Measurements from ENCODE around the gene ZSWIM6. TPM values are rescaled to one million over a fixed set of nuclear protein-coding genes. Genes with fewer than 3 reads are reported as not detected.

The ZSWIM6 gene
- total RNA-seq, 1 donor from 2014 or later, result 50.2 TPM

DNA sequence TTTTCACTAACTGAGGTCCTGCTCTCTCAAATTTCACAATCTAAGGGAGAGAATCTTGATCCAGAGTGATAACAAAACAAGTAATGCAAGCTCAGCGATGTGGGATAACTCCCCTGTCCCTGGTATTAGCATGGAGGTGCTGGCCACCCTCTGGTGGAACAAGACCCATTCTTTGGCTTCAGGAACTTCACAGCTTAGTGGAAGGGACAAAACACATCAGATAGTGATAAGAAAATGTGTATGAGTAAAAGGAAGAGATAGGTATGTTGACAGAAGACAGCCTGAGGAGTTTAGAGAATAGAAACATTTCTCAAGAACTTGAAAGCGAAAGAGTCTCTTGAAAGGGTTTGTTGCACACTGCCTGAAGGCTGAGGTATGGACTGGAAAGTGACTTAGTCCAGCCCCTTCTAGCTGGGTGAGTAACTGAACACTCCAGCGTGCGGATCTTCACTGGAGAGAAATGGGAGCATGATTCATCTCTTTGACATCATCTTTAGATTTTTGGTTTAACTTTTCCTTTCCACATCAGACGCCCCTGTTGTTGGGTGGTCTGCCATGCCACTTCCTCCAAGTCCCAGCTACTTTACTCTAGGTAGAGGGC, 25.4 kb upstream of the ZSWIM6 start:
- H3K4me3 Mint-ChIP-seq (ENCODE audit: unreplicated experiment), result no peak overlapping the region
- no peaks in the 10 kb centered on the region for H3K4me1 Mint-ChIP-seq (ENCODE audit: low read depth, unreplicated experiment)
- H3K27me3 Mint-ChIP-seq (ENCODE audit: unreplicated experiment), result peaks cover 5% of the 10 kb centered on the region
- TF ChIP-seq, protein P1, sequence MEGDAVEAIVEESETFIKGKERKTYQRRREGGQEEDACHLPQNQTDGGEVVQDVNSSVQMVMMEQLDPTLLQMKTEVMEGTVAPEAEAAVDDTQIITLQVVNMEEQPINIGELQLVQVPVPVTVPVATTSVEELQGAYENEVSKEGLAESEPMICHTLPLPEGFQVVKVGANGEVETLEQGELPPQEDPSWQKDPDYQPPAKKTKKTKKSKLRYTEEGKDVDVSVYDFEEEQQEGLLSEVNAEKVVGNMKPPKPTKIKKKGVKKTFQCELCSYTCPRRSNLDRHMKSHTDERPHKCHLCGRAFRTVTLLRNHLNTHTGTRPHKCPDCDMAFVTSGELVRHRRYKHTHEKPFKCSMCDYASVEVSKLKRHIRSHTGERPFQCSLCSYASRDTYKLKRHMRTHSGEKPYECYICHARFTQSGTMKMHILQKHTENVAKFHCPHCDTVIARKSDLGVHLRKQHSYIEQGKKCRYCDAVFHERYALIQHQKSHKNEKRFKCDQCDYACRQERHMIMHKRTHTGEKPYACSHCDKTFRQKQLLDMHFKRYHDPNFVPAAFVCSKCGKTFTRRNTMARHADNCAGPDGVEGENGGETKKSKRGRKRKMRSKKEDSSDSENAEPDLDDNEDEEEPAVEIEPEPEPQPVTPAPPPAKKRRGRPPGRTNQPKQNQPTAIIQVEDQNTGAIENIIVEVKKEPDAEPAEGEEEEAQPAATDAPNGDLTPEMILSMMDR (IDR thresholded peaks at IDR 0.05; ENCODE audit: partially characterized antibody, unreplicated experiment), result no peak
- H3K36me3 Mint-ChIP-seq (ENCODE audit: unreplicated experiment), result no peaks in the 10 kb centered on the region
- peaks cover 2% of the 10 kb centered on the region for H3K9me3 Mint-ChIP-seq (ENCODE audit: unreplicated experiment)
- no peak overlapping the region for H3K27ac Mint-ChIP-seq (ENCODE audit: unreplicated experiment)
- no peak for DNase-seq

DNA sequence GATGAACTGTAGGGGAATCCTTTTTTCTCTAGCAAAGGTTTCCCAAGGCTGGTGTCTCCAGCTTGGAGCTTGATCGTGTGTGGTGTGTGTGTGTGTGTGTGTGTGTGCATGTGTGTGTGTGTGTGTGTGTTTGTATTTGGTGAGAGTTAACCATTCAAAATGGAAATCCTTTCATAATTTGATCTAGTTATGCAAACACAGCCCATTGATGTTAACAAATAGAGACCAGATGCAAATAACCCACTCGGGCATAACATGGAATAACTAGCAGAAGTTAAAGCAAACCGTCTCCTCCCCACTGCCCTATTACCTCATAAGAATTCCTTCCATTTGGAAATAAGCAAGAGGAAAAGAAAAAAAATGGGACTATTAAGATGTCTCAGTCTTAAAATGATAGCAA, 24.9 kb upstream of the ZSWIM6 start:
- Mint-ChIP-seq H3K9me3 (ENCODE audit: unreplicated experiment) (peaks cover 2% of the 10 kb centered on the region), H3K4me3 (ENCODE audit: unreplicated experiment) (no peak overlapping the region), H3K27ac (ENCODE audit: unreplicated experiment) (no peak overlapping the region), H3K4me1 (ENCODE audit: low read depth, unreplicated experiment) (no peaks in the 10 kb centered on the region), H3K36me3 (ENCODE audit: unreplicated experiment) (no peaks in the 10 kb centered on the region), H3K27me3 (ENCODE audit: unreplicated experiment) (peaks cover 5% of the 10 kb centered on the region)
- TF ChIP-seq, protein P1 (IDR thresholded peaks at IDR 0.05; ENCODE audit: partially characterized antibody, unreplicated experiment), result no peak
- DNase-seq, result no peak

DNA sequence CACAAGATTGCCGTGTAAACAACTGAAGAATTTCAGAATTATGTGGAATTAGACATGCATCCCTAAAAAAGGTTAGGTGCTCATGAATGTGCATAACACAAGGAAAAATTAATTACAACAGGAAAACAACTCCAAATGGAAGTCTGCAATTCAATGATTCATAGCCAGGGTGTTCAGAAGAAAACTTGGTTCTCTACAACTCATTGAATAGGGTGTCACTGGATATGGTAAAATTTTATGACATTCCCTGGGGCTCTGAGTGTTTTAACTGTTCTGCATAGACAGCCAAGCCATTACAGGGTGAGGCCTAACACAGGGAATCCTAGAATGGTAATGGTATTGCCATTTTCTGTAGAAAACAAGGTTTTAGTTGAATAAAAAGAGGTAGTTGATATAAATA, 24.4 kb upstream of the ZSWIM6 start:
- Mint-ChIP-seq H3K36me3 (ENCODE audit: unreplicated experiment) (no peaks in the 10 kb centered on the region), H3K27me3 (ENCODE audit: unreplicated experiment) (peaks cover 5% of the 10 kb centered on the region), H3K4me3 (ENCODE audit: unreplicated experiment) (no peak overlapping the region), H3K9me3 (ENCODE audit: unreplicated experiment) (peaks cover 2% of the 10 kb centered on the region), H3K4me1 (ENCODE audit: low read depth, unreplicated experiment) (no peaks in the 10 kb centered on the region), H3K27ac (ENCODE audit: unreplicated experiment) (no peak overlapping the region)
- TF ChIP-seq, protein P1 (IDR thresholded peaks at IDR 0.05; ENCODE audit: partially characterized antibody, unreplicated experiment), result no peak
- DNase-seq, result no peak

DNA sequence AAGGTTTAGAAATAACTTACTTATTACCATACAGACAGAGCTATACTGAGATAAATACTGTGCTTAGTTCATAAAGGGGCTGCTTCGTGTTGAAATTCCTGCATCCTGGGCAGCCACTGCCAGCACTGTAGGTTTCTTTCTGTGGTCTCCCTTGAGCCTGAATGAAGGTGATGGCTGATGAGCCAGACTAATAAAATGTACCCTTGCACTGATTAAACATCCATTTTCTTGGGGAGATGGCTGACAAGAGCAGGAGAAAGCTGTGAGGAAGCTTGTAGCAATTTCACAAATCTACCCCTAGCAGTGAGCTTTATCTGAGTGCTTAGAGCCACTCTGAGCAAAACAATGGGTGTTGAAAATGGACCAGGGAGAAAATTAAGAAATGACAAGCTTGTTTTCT, 23.3 kb upstream of the ZSWIM6 start:
- TF ChIP-seq, protein P1 (IDR thresholded peaks at IDR 0.05; ENCODE audit: partially characterized antibody, unreplicated experiment), result no peak
- H3K9me3 Mint-ChIP-seq (ENCODE audit: unreplicated experiment), result peaks cover 4% of the 10 kb centered on the region
- H3K27ac Mint-ChIP-seq (ENCODE audit: unreplicated experiment), result no peak overlapping the region
- no peak for DNase-seq
- no peaks in the 10 kb centered on the region for H3K4me1 Mint-ChIP-seq (ENCODE audit: low read depth, unreplicated experiment)
- peaks cover 5% of the 10 kb centered on the region for H3K27me3 Mint-ChIP-seq (ENCODE audit: unreplicated experiment)
- no peak overlapping the region for H3K4me3 Mint-ChIP-seq (ENCODE audit: unreplicated experiment)
- no peaks in the 10 kb centered on the region for H3K36me3 Mint-ChIP-seq (ENCODE audit: unreplicated experiment)

DNA sequence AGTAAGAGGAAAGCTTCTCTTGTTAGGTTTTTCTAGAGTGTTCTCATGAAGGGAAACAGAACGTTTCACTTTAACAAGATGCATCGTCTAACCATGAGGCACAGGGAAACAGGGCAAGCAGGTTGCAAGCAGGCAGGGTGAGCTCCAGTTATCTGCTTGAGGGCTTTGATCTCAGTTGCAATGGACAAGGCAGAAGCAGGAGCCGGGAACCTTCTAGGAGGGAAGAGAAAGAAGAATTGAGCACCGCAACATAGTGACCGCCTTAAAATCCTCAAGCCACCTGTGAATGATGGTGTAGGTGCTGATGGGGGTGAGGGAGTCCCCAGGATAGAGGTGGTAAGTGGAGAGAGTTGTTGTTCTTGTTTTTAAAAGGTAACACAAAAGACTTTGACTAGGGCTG, 22.9 kb upstream of the ZSWIM6 start:
- Mint-ChIP-seq H3K27ac (ENCODE audit: unreplicated experiment) (no peak overlapping the region), H3K36me3 (ENCODE audit: unreplicated experiment) (no peaks in the 10 kb centered on the region), H3K4me1 (ENCODE audit: low read depth, unreplicated experiment) (no peaks in the 10 kb centered on the region), H3K4me3 (ENCODE audit: unreplicated experiment) (no peak overlapping the region), H3K27me3 (ENCODE audit: unreplicated experiment) (peaks cover 5% of the 10 kb centered on the region), H3K9me3 (ENCODE audit: unreplicated experiment) (peaks cover 4% of the 10 kb centered on the region)
- TF ChIP-seq, protein P1 (IDR thresholded peaks at IDR 0.05; ENCODE audit: partially characterized antibody, unreplicated experiment), result no peak
- no peak for DNase-seq

Data from glutamatergic neuron (in vitro differentiated cells).